ENCODE data around the gene BDH1.
"Not testable (repeated sequence)": the region's sequence is repeated elsewhere in the genome, so short reads cannot be mapped to it uniquely, and the experiment has no call there.

The BDH1 gene

GRCh38 chr3:197484204-197484901 is 71.4 kb downstream of the BDH1 start:
- DNase-seq: no peak

DNA sequence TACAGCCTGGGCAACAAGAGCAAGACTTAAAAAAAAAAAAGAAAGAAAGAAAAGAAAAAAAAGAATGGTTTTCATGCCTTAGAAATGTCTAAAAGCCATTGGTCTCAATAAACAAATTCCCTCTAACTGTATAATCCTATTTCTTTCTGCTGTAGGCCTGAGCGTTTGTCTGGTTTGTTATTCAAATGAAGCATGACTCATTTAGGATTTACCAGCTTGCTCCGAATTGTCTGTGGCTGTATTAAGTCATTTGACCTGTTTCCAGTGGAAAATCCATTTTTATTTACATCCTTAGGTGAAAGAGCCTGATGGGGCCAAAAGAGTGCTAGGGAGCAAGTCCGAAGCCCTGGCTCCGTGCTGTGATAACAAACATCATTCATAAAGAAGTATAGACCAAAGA is 73.8 kb downstream of the BDH1 start:
- DNase-seq: peak; percentile 62

DNA sequence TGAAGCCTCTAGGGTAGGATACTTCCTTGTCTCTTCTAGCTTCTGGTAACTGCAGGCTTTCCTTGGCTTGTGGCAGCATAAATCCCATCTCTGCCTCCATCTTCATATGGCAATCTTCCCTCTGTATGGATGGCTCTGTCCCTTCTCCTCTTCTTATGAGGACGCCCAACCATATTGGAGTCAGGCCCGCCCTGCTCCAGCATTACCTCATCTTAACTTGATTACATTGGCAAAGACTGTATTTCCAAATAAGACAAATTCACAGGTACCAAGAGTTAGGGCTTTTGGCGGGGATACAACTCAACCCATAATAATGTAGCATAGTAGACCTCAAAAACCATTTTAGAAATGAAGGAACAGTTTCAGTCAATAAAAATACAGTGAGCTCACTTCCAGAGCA is 75.4 kb downstream of the BDH1 start:
- no peak for DNase-seq

DNA sequence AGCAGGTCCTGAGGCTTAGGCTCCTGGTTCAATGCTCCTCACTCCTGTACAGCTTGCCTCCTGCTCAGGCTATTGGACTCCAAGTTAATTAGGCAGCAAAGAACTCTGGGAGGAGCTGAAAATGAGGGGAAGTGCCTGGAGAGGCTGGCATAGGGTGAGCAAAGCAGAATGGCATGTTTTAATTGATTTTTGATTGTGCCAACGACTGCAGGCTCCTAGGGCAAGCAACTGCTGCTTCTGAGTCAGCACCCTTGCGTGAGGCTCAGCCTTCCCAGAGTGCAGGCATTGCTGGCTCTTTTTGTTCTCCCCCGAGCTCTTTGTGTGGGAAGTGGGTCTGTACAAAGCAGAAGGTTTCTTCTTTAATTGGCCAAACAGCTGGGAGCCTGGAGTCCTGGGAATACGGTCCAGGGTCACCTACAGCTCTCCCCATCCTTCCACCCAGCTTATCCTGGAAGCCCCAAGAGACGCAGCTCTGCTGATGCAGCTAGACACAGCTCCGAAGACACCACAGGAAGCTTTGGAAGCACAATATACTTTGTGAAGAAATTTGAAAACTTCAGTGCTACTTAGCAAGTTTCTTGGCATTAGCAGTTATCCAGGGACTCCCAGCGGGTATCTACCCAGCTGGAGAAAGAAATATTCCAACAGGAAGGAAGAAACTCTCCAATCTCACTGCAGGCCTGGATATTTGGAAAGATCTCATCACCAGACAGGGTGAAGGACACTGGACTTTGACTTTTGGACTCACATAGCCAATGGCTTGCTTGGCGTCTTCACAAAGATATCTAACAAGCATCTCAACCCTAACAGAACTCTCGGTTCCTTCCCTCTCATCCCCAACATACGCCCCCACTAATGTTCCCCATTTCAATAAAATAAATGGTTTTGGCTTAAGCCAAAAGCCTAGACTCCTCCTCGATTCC is 76.8 kb downstream of the BDH1 start:
- no peak for DNase-seq

DNA sequence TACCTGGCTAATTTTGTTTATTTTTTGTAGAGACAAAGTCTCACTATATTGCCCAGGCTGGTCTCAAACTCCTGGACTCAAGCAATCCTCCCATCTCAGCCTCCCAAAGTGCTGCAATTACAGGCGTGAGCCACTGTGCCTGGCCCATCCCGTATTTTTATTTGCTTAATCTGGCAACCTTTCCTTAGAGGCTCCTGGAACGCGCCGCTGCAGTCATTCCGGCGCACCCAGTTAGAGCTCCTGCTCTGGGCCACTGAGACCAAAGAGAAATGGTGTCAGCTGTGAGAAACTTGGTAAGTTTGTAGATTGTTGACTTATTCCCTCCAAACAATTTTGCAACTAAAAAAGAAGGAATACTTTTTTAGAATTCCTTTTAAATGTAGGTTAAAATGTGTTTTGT is 78.0 kb downstream of the BDH1 start:
- not testable (repeated sequence) for DNase-seq

GRCh38 chr3:197475997-197476525 is 79.7 kb downstream of the BDH1 start:
- no peak for DNase-seq

DNA sequence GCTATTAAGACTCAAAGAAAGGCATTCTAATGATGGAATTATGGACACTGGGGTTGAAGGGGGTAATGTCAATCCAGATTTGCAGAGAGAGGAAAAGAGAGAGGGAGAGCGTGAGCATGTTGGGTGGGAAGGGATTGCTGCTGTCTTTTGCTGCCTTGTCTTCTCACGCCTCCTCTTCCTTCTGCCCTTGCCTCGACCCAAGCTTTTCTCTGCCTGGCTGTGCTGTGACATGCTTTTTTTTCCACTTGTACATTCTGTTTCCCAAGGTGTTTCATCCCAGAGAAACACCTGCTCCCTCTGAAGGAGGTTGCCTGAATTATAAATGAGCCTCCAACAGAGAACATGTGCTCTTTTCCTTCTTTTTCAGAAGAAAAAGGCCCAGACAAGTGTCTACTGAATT is 80.3 kb downstream of the BDH1 start:
- DNase-seq: no peak

DNA sequence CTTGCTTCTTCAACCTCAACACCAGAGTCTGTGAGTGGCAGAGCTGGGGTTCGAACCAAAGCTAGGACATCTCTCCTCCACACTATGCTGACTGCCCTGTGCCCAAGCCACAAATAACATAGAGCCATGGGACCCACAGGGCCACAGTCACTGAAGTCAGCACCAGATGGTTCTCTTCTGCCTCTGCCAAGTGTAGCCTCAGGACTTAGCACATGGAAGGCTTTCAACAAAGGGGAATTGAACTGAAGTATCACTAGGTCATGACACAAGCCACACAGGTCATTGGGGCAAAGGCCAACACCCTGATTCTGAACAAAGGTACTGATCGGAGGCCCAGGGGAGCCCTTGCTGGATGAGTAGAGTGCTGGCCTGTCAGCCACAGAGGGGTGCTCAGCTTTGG is 83.6 kb downstream of the BDH1 start:
- no peak for DNase-seq

GRCh38 chr3:197471221-197472010 is 84.4 kb downstream of the BDH1 start:
- DNase-seq: no peak

DNA sequence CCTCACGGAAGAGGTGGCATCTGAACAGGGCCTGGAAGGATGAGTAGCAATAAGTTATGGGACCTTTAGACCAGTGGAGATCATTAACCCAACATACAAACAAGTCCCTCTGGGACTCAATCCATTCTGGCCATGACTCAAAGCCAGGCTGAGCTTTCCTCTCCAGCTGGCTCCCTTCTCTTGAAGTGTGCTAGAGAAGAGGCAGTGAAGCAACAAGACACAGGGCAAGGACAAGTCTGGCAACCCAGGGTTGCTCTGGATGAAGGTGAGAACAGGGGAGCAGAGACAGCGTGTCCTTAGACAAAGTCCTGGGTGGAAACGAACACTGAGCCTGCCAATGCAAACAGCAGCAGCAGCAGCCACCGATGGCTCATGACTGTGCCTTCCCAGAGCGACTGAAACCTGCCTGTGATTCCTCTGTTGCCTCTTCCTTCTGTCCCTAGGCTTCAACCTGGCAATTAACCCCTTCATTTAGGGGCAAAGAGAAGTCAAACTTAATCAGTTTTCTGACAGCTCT is 86.8 kb downstream of the BDH1 start:
- DNase-seq: peak; percentile 40

DNA sequence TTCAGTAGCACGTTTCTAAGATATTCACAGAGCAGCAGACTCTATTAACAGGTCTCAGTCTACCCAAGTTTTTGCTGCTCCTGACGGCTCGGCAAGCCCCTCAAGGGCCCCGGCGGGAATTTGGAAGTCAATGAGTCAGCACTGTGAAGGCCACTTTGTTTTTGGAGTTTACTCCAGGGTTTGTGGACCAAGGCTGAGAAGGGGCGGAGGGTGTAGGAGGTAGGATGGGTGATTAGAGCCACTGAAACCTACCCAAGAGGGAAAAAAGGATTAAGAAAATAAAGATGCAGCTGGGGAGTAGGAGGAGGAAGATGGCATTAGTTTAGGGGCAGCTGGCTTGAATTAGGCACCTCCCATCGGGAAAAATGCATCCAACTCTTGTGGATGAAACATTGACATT is 87.6 kb downstream of the BDH1 start:
- DNase-seq: no peak

DNA sequence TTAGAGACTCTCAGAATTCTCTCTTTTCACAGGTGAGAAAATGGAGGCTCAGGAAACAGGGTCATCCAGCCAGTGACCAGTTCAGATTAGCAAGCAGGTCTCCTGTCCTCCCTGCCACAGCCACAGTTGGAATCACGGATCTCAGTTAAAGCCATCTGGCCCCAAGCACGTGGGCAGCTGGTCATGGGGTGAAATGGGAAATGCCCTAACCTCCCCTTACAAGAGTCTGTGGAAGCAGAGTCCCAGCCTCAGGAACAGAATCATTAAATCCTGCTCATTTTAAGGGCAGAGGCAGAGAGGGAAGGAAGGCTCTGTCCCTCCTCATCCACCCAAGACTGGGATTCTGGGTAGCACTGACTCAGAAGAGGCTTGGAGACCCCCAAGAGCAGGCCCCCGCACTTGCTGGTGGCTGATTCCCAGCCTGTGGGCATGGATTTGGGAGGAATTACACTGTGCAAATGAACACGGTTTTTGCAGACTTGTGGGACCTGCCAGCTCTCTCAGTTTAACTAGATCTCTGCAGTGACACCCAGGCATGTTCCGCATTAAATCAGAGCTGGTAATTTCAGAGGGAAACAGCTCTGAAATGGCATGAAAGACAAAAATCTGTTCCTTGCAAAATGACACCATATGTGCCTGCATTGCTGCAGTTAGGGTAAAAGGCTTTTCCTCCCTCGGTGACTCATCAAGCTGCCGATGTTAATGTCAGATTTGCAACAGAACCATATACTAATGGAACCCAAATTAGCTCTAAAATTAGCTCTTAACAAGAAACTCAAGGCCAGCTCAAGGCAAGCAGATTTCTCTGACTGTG is 89.0 kb downstream of the BDH1 start:
- peak; percentile 71 for DNase-seq

DNA sequence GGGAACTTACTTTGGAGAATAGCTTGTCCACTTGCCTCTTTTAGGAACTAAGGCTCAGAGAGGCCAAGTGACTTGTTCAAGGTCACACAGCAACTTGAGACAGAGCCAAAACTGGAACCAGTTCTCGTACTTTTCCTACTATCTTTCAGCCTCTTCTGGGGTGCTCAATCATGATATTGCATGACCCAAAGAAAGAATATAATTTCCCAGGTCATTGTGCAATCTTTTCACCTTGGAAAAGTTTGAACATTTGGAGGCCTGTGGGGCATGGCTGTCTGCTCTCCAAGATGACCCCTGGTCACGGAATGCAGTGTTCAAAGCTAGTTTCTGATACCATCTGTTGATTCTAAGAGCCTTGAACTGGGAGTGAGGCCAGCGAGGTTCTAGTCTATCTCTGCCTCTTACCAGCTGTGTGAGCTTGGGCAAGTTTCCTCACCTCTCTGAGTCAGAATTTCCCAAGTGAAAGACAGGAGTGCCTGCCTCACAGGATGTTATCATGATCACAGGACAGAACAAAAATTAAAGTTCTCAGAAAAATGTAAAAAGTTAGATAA is 89.7 kb downstream of the BDH1 start:
- peak; percentile 76 for DNase-seq

- DNase-seq: no peak
These were observed 90.4 kb downstream of the BDH1 start for GRCh38 chr3:197465197-197465995.

DNA sequence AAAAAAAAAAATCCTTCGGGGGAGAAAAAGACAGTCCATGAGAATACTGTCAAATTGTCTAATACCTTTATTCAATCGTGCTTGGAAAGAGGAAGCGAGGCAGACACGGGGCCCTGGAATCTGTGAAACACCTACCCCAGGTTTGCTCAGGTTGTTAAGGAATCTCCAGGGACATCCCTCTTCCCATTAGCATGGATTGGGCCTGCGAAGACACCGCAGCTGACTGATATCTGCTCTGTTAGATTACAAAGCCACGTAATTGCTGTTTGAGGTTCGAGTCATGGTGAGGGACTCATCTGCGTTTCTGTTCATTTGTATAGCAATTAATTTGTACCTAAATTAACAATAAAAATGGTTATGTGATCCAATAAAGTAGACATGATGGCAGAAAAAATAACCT is 91.0 kb downstream of the BDH1 start:
- no peak for DNase-seq

DNA sequence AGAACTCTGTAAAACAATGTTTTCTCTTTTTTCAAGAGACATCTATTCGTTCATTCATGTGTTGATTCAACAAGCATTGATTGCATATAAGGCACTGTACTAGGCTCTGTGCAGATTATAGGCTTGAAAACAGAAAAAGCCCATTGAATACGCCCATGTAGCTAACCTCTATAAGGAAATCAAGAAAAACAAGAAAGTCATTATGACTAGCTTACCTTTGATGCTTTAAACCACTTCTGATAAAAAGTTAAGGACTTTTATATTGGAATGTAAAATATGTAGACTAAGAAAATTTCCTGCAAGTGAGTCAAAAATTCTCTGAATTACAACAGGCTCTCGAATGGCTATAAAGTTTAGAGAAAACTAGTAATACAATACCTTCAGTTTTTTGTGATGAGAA is 92.5 kb downstream of the BDH1 start:
- DNase-seq: peak; percentile 40

DNA sequence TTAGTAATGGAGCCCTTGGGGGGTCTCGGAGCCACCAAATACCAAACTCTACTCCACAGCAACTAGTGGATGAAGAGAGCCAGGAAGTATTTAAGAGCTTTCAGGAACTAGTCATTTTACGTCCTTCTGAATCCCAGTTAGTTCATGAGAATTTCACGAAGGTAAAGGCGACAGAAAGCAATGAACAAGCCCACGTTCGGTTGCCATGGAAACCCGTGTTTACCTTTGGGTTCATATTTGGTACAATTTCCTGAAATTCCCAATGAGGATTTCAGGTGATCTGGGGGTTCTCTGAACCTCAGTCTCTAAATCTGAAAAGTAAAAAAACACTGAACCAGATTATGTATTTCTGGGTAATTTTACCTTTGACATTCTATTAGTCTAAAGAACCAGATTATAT is 93.0 kb downstream of the BDH1 start:
- DNase-seq: no peak

DNA sequence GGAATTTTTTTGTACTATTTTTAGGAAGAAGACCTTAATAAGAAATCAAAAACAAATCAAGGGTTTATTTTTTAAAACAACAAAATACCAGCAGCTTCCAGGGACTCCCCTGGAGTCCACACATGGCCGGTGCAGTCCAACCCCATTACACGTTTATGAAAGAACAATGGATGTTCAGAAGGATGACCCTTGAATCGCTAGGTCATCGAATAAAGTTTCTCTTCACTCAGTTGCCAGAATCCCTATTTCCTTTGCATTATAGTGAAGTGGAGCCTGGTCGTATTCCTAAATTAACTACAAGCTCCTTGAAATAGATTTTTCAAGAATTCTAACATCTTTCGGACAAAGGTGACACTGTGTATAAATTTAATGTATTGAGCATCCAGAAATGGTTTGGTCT is 95.1 kb downstream of the BDH1 start:
- DNase-seq: no peak

- no peak for DNase-seq
These were observed 95.8 kb downstream of the BDH1 start for GRCh38 chr3:197460002-197460401.

Data from HCEC 1CT (cell line).